Measurements from ENCODE around the gene PFN3. TPM values are rescaled to one million over a fixed set of nuclear protein-coding genes. Genes with fewer than 3 reads are reported as not detected.

Gene PFN3
- total and polyA plus RNA-seq, 2 of the 13 experiments (the other 11 are each of a cell fraction or from before 2014, with no cell fraction given), result not detected

DNA sequence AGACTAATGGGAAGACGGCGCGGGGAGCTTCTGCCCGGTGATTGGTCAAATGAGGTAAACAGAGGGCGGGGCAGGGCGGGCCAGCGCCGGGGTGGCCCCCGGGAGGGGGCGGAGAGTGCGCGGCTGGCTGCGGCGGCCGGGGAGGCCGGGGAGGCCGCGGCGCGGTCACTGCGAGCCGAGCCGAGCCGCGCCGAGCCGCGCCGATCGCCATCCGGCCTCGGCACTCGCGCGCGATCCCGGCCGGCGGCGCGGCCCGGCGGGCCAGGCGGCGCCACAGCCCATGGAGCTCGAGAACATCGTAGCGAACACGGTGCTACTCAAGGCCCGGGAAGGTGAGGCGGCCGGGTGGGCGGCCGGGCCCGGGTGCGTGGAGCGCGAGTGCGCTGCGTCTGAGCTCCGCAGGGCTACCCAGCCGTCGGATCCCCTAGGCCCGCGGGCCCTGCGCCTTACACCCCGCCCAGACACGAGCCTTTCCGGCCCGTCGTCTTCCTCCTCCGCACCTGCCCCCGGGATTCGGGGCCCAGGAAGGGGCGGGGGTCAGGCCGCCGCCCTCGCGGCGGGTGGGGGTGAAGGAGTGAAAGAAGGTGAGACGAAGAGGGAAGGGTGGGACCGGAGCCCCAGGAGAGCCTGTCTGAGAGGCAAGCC, 26.2 kb upstream of the PFN3 start, which contains the start of gene GRK6 (continued):
- TF ChIP-seq, protein P1, sequence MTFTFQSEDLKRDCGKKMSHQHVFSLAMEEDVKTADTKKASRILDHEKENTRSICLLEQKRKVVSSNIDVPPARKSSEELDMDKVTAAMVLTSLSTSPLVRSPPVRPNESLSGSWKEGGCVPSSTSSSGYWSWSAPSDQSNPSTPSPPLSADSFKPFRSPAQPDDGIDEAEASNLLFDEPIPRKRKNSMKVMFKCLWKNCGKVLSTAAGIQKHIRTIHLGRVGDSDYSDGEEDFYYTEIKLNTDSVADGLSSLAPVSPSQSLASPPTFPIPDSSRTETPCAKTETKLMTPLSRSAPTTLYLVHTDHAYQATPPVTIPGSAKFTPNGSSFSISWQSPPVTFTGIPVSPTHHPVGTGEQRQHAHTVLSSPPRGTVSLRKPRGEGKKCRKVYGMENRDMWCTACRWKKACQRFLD (CRISPR knock-in tag; IDR thresholded peaks at IDR 0.05; ENCODE audit: borderline replicate concordance), result 0 out of 2 replicates have a peak, but pooled peaks have one; percentile 0
- TF ChIP-seq MEIS2 (CRISPR knock-in tag; IDR thresholded peaks at IDR 0.05), result peak; percentile 33; the same call in 1 of the 2 replicates
- no peak; the same call in 1 of the 2 replicates for TF ChIP-seq MAZ (IDR thresholded peaks at IDR 0.05; ENCODE audit: borderline replicate concordance, low read depth, low read length)
- TF ChIP-seq MAZ (CRISPR knock-in tag; IDR thresholded peaks at IDR 0.05; ENCODE audit: low read depth), result 0 out of 2 replicates have a peak, but pooled peaks have one; percentile 18
- TF ChIP-seq HBP1 (CRISPR knock-in tag; IDR thresholded peaks at IDR 0.05; ENCODE audit: low read depth), result no peak
- no peak for TF ChIP-seq CHCHD3 (CRISPR knock-in tag; IDR thresholded peaks at IDR 0.05)
- TF ChIP-seq JUNB (CRISPR knock-in tag; IDR thresholded peaks at IDR 0.05; ENCODE audit: borderline replicate concordance), result no peak
- TF ChIP-seq KLF6 (CRISPR knock-in tag; IDR thresholded peaks at IDR 0.05), result no peak
- TF ChIP-seq ZNF557 (CRISPR knock-in tag; IDR thresholded peaks at IDR 0.05), result no peak
- no peak for TF ChIP-seq LCORL (IDR thresholded peaks at IDR 0.05)
- no peak for TF ChIP-seq LCORL (CRISPR knock-in tag; IDR thresholded peaks at IDR 0.05)
- no peak for TF ChIP-seq DNMT3B (CRISPR knock-in tag; conservative IDR thresholded peaks at IDR 0.05)
- no peak for TF ChIP-seq ZNF879 (CRISPR knock-in tag; IDR thresholded peaks at IDR 0.05)
- no peak for TF ChIP-seq NFE2 (CRISPR knock-in tag; IDR thresholded peaks at IDR 0.05)
- peak; percentile 62 for TF ChIP-seq ZFY (CRISPR knock-in tag; IDR thresholded peaks at IDR 0.05)
- TF ChIP-seq SP1 (IDR thresholded peaks at IDR 0.05), result no peak
- TF ChIP-seq SP1 (CRISPR knock-in tag; IDR thresholded peaks at IDR 0.05), result no peak
- TF ChIP-seq, protein P2, sequence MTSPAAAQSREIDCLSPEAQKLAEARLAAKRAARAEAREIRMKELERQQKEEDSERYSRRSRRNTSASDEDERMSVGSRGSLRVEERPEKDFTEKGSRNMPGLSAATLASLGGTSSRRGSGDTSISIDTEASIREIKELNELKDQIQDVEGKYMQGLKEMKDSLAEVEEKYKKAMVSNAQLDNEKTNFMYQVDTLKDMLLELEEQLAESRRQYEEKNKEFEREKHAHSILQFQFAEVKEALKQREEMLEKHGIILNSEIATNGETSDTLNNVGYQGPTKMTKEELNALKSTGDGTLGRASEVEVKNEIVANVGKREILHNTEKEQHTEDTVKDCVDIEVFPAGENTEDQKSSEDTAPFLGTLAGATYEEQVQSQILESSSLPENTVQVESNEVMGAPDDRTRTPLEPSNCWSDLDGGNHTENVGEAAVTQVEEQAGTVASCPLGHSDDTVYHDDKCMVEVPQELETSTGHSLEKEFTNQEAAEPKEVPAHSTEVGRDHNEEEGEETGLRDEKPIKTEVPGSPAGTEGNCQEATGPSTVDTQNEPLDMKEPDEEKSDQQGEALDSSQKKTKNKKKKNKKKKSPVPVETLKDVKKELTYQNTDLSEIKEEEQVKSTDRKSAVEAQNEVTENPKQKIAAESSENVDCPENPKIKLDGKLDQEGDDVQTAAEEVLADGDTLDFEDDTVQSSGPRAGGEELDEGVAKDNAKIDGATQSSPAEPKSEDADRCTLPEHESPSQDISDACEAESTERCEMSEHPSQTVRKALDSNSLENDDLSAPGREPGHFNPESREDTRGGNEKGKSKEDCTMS (CRISPR knock-in tag; conservative IDR thresholded peaks at IDR 0.05), result no peak
- TF ChIP-seq NFE2L2 (IDR thresholded peaks at IDR 0.05; ENCODE audit: low read length), result no peak
- no peak for TF ChIP-seq ATF1 (CRISPR knock-in tag; IDR thresholded peaks at IDR 0.05)
- TF ChIP-seq BRCA1 (CRISPR knock-in tag; IDR thresholded peaks at IDR 0.05), result no peak
- TF ChIP-seq NFATC3 (CRISPR knock-in tag; IDR thresholded peaks at IDR 0.05), result no peak
- no peak for TF ChIP-seq ZNF615 (CRISPR knock-in tag; IDR thresholded peaks at IDR 0.05; ENCODE audit: borderline replicate concordance)
- no peak for TF ChIP-seq ZNF275 (CRISPR knock-in tag; IDR thresholded peaks at IDR 0.05; ENCODE audit: borderline replicate concordance)
- no peak for TF ChIP-seq ZNF333 (CRISPR knock-in tag; IDR thresholded peaks at IDR 0.05; ENCODE audit: borderline replicate concordance)
- no peak for TF ChIP-seq ZNF747 (CRISPR knock-in tag; IDR thresholded peaks at IDR 0.05; ENCODE audit: borderline replicate concordance)

Data from HepG2 (cell line).